Stimulated activated CD8-positive, alpha-beta memory T cell treated with anti-CD3 and anti-CD28 coated beads, Interleukin-4, amount 100 ng/mL, for 4 hours (primary cell): ENCODE data around the gene APCDD1L.

Source experiments
- DNase-seq, 2 donors: peaks; one replicate each; pipeline ENCODE4 v3.0.0-alpha.2; 2020; ENCODE audit warnings: low read depth in 2 of 2, low spot score in 1 of 2

Gene APCDD1L

DNA sequence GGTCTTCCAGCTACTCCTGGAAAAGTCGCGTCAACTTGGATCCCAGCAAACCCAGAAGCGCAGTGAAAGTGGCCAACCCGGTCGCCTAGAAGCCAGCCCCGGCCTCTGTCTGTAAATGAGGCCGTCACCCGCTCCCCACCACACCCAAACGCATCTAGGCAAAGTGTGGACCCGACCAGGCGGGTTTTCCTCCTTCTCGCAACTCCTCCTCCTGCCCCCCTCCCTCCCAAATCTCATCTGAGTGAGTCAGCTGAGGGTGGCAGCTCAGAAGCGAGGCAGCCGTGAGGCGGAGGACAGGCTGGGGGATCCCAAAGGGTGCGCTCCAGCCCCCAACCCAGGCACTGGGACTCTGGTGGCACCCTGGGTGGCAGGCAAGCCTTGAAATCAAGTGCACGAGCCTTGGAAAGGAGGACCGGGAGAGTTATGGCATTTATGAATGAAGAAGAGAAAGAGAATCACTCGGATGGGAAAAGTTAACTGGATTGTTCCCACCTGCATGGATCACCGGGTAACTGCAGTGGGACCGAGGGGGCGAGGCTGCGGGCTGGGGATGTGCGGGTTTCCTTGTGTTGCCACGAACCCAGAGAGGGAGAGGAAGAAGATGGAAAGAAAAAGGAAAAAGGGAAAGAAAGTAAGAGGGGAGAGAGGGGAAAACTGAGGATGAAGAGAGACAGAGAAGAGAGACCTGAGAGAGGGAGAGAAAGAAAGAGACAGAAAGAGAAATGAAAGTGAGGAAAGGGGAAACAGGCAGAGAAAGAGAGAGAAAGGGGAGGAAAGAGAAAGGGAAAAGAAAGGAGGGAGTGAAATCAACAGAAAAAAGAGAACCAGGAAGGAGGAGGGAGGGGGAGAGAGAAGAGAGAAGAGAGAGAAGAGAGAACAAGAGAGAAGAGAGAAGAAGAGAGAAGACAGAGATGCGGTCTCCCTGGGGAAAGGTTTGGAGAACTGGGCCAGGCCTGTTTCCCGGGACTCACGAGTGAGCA lies at the start of gene APCDD1L:
TSS of gene APCDD1L (minus strand) at position 167 of the 980 bp plus-strand sequence. CDS start 692 bp downstream, outside the sequence.
- DNase-seq, result no peak

- DNase-seq, result no peak
Measured at GRCh38 chr20:58559368-58559729, 44.1 kb upstream of the APCDD1L start.

GRCh38 chr20:58558486-58559367 lies 43.5 kb upstream of the APCDD1L start:
- no peak for DNase-seq

- no peak for DNase-seq
Measured at GRCh38 chr20:58557733-58558342, 42.6 kb upstream of the APCDD1L start.

- no peak for DNase-seq
Measured at GRCh38 chr20:58556961-58557360, 41.8 kb upstream of the APCDD1L start.

DNA sequence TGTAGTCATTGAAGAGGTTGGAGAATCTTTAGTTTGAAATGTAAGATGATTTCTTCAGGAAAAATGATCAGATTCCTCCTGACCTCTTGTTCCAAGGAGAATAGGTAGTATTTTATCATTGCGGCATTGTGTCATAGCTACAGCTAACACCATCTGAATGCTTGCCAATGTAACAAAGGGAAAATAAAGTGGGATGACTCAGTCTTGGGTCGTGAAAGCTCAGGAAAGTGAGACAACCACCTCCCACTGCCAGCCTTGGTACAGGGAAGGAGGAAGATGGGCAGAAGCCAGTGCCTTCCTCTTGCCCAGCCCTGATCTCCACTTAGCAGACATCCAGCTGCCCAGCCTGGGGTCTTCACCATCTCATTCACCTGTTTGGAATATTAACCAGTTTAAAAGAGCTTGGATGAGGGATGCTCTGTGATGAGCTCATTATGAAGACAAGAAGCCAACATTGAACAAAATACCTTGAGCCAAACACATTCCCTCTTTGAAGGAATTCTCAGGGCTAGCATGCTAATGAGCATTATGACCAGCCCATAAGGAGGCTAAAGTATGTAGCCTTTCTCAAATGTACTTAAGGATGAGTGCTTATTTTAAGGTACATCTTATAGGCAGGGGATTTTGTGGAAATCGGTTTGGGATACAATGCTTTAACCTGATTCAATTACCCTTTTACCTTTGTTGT lies 40.0 kb upstream of the APCDD1L start:
- no peak for DNase-seq

DNA sequence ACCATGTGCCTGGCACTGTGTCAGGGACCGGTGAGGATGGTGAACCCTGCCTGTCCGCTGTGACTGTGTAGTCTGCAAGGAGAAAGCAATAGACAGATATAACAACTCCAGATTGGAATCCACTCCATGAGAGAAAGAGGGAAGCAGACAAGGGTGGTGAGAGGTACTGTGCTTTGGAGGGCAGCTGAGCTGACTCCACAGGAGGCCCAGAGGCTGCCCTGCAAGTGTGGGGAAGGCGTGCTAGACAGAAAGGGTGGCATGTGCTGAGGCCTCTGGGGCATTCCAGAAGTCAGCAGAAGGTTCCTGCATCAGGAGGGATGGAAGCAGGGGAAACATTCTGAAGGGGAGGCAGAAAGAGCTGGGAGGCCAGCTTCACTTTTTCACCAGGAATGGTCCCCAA lies 39.3 kb upstream of the APCDD1L start:
- DNase-seq, result no peak

DNA sequence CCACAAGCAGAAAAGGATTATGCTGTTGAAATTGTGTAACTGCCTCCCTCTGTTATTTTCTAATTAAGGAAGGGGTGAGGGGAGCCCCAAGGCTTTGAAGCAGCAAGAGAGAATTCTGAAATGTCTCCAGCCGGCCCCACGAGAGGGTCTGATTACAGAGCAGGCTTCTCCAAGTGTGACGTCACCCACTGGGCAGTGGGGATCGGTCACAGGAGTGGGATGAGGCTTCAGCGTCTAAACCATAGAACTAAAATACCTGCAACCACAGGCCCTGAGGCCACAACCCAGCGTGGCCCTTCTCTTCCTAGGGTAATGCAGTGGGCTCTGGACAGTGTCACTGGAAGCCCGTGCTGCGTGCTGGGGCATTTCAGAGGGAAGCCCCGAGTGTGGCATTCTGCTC lies 38.6 kb upstream of the APCDD1L start:
- no peak for DNase-seq

GRCh38 chr20:58553166-58553696 lies 38.0 kb upstream of the APCDD1L start:
- no peak for DNase-seq

- DNase-seq, result no peak
Measured at GRCh38 chr20:58552366-58552934, 37.3 kb upstream of the APCDD1L start.

DNA sequence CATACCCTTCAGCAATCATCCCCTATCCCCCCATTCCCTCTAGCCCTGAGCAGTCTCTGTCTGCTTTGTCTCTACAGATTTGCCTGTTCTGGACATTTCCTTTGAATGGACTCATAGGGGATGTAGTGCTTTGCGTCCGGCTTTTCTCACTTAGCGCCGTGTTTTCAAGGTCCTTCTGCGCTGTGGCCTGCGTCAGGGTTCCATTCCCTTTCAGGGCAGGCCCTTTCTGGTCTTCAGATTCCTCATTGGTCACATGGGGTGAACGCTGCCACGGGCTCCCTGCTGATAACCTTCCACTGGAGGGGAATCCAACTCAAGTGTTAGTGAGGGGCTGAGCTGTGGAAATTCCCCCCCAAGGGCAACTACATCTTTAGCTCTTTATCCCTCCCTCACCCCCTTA lies 36.4 kb upstream of the APCDD1L start:
- DNase-seq, result no peak

GRCh38 chr20:58550275-58551059 lies 35.3 kb upstream of the APCDD1L start:
- no peak for DNase-seq

GRCh38 chr20:58549231-58550209 lies 34.3 kb upstream of the APCDD1L start:
- no peak for DNase-seq

DNA sequence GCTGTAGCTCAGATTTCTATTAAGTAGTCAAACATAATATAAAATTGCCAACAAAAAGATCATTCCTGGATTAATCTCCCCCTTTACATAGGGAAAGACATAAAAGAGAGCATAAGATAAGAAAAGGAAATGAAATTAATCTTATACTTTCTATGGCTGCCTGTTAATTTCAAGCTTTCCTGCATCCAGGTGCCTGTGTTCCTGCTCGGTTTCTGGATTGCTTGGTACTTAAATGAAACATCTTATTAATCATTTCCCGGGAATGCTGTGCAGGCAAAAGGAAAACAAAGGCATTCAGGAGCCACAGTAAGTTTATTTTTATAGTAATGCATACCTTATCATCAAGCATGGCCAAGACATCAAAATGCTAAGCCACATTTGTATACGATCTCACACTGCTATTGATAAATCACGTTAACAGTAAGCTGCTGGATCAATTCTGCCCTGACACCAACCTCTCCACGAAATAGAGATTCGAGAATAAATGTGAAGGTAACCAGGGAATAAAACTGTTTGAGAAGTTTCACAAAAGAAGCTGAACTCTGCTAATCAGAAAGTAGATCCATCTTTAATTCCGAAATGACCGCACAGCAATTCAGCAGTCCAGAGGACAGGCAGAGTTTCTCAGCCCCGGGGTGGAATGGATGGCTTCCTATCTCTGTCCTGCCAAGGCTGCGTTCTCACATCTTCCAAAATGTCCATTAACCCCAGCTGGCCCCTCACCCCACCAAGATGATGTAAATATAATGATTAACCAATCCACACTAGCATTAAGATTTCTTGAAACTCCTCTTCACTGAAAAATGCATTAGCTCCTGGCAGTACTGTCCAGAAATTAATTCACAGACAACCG lies 32.6 kb upstream of the APCDD1L start:
- no peak for DNase-seq

GRCh38 chr20:58546756-58547622 lies 31.8 kb upstream of the APCDD1L start:
- DNase-seq, result no peak

DNA sequence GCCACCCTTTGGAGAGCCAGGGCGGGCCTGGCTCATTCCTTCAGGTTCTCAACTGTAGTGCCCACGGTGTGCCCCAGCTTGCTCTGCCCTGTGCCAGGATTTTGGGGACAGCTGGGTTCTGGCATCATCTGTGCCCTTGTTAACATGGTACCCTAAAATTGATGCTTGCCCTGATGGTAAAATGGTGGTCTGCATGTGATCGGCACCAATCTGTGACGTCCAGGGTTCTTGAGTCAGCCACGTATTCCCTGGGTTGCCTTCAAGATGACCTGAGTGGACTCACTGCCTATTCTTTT lies 31.2 kb upstream of the APCDD1L start:
- DNase-seq, result no peak
